Adipocyte (in vitro differentiated cells): ENCODE measurements around the gene REG4.
A peak's percentile ranks its signal among the peaks of the same experiment; 100 is the strongest.
"Not testable (repeated sequence)": the region's sequence is repeated elsewhere in the genome, so short reads cannot be mapped to it uniquely, and the experiment has no call there.

Experiments
- DNase-seq: peaks from one replicate; pipeline ENCODE4 v3.0.0-alpha.2; 2015; ENCODE audit warnings: low read depth
- H3K27me3 ChIP-seq: replicated peaks from 2 replicates; pipeline ENCODE4 v1.7.0; 2013; ENCODE audit warnings: mild to moderate bottlenecking, low read length, moderate library complexity; ENCODE audit not compliant: control insufficient read depth, insufficient read depth
- H3K36me3 ChIP-seq: 2 replicates; pipeline ENCODE4 v1.7.0; 2013; ENCODE audit warnings: low read length, mild to moderate bottlenecking, moderate library complexity; ENCODE audit not compliant: control insufficient read depth, insufficient read depth, severe bottlenecking
- H3K4me1 ChIP-seq: 2 replicates; pipeline ENCODE4 v1.7.0; 2013; ENCODE audit warnings: mild to moderate bottlenecking, low read length, moderate library complexity; ENCODE audit not compliant: control insufficient read depth, insufficient read depth
- H3K4me3 ChIP-seq: 2 replicates; pipeline ENCODE4 v1.7.0; 2013; ENCODE audit warnings: mild to moderate bottlenecking, low read length, moderate library complexity
- H3K9ac ChIP-seq: 2 replicates; pipeline ENCODE4 v1.7.0; 2013; ENCODE audit warnings: mild to moderate bottlenecking, low read length, moderate library complexity
- H3K9me3 ChIP-seq: 2 replicates; pipeline ENCODE4 v1.7.0; 2013; ENCODE audit warnings: mild to moderate bottlenecking, low read length, moderate library complexity; ENCODE audit not compliant: control insufficient read depth

Gene REG4

DNA sequence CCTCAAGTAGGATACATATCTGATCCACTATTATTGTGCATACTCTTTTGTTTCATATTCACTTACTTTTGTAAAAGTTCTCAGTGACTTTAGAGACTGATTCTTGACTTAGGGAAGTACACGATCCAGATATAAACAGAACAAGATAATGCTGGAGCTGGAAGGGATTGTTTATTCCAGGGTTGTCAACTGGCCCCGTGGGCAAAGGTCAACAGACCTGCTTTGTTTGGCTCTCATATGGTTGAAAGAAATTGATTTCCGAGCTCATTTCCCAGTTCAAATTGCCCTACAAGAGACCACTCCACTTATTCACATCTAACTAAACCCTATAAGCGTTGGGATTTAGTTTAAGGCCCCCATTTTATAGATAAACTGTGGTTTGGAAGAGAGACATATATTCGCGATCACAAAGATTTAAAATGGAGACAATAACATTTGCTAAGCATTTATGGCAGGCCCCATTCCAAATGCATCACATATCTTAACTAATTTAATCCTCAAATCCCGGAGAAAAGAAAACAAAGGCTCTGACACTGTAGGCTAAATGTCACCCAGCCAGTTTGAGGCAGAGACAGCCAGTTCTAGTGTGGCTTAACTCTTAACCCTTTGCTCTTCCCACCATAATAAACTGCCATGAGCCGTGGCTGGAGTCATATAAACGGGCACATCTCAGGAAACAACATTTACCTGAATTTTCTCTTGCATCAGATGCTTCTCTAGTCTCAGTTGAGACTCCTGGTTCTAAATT lies 20.6 kb downstream of the REG4 start:
- H3K4me3 ChIP-seq: no peak overlapping the region
- no peak for DNase-seq
- H3K36me3 ChIP-seq: no peaks in the 10 kb centered on the region
- no peak overlapping the region for H3K9ac ChIP-seq
- H3K4me1 ChIP-seq: peaks cover 32% of the 10 kb centered on the region
- H3K9me3 ChIP-seq: no peaks in the 10 kb centered on the region
- no peaks in the 10 kb centered on the region for H3K27me3 ChIP-seq

DNA sequence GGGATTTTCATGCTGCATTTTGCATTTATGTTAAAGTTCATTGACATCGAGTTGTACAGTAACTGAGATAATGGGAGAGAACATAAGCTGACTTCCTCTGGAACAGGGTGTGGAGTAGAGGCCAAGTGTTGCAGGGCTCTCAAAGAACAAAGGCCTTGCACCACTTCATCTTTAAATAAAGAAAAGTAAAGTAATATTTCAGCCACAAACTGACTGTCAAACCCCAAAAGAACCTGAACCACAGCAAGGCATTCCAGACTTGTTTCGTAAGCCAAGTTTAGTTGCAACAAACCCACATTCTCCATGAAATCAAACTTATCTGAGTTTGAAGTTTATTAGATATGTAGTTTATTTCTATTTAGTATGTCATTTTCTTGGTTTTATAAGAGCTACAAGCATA lies 23.5 kb downstream of the REG4 start:
- H3K4me1 ChIP-seq: peaks cover 59% of the 10 kb centered on the region
- no peak overlapping the region for H3K9ac ChIP-seq

DNA sequence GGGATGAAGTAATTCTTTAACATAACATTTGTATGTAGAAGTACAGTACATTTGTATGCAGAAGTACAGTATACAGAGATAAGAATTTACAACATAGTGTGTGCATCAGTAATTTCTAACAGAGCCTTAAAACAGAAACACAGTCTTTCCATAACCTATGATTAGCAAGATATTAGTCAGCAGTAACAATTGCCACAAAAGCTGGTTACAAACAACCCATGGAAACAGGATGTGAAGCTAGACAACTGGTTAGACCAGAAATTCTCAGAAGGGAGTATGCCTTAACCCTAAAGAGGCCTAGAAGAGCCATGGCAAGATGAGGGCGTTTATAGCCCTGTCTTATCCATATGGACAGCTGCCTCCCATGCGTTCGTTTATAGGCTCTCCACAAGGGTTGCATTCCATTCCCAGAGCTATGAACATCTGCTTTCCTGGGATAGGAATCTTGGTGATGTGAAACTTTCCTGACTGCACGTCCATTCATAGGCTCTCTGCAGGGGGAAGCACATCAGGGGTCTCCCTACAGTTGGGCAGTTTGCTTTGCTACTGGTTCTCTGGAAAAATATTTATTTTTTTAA lies 24.7 kb downstream of the REG4 start:
- H3K9ac ChIP-seq, H3K36me3 ChIP-seq, H3K27me3 ChIP-seq, DNase-seq, H3K9me3 ChIP-seq, H3K4me3 ChIP-seq: not testable (repeated sequence)
- H3K4me1 ChIP-seq: peaks cover 61% of the 10 kb centered on the region

More for the DNA sequence above, 23.5 kb downstream of the REG4 start:
- no peaks in the 10 kb centered on the region for H3K9me3 ChIP-seq
- H3K27me3 ChIP-seq: no peaks in the 10 kb centered on the region
- H3K36me3 ChIP-seq: no peaks in the 10 kb centered on the region
- H3K4me3 ChIP-seq: no peak overlapping the region
- peak; percentile 57 for DNase-seq

DNA sequence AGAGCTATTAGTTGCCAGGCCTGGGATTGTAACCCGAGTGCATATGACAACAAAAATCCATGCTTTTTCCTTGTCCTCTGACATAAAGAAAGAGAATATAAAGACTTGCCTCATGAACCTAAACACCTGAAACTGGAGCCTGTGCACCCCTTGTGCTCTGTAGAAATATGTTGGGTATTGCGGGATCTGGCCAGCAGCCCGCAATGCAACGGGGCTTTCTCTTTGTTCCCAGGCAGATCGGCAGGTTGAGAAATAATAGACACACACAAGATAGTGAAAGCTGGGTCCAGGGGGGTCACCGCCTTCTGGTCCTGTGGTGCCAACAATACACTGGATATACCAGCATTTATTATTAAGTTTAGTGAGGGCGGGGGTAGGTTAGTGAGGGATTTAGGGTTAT lies 25.2 kb downstream of the REG4 start:
- H3K36me3 ChIP-seq, H3K9ac ChIP-seq, H3K9me3 ChIP-seq, H3K27me3 ChIP-seq, H3K4me3 ChIP-seq, DNase-seq: not testable (repeated sequence)
- H3K4me1 ChIP-seq: peaks cover 58% of the 10 kb centered on the region

DNA sequence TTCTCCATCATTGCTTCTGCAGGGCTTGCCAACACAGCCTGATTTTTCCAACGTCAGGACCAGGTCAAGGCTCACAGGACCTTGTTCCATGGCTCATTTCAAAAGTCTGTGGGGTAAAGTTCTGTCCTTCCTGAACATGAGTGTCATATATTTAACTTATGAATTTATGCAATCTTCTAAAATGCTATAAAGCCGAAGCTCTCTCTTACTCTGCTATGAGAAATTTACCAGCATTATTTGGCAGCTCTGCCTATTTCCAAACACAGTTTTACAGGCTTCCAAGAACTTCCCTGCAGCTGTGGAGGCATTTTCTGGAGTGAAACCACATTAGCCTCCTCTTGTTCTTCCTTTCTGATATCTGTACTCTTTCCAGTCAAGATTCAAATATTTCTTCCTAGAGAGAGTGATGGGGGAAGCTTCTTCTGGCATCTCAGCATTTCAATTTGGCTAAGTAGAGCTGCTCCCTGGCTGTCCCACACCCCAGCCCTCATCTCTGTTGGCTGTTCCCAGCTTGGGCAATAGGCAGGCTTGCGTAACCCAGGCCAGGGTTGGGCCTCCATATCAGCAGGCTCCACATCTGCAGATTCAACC lies 27.0 kb downstream of the REG4 start:
- H3K27me3 ChIP-seq: no peaks in the 10 kb centered on the region
- no peaks in the 10 kb centered on the region for H3K36me3 ChIP-seq
- no peak overlapping the region for H3K9ac ChIP-seq
- peak overlapping the region; percentile 46 for H3K4me3 ChIP-seq
- peaks cover 63% of the 10 kb centered on the region for H3K4me1 ChIP-seq
- H3K9me3 ChIP-seq: no peaks in the 10 kb centered on the region
- DNase-seq: peak; percentile 88

DNA sequence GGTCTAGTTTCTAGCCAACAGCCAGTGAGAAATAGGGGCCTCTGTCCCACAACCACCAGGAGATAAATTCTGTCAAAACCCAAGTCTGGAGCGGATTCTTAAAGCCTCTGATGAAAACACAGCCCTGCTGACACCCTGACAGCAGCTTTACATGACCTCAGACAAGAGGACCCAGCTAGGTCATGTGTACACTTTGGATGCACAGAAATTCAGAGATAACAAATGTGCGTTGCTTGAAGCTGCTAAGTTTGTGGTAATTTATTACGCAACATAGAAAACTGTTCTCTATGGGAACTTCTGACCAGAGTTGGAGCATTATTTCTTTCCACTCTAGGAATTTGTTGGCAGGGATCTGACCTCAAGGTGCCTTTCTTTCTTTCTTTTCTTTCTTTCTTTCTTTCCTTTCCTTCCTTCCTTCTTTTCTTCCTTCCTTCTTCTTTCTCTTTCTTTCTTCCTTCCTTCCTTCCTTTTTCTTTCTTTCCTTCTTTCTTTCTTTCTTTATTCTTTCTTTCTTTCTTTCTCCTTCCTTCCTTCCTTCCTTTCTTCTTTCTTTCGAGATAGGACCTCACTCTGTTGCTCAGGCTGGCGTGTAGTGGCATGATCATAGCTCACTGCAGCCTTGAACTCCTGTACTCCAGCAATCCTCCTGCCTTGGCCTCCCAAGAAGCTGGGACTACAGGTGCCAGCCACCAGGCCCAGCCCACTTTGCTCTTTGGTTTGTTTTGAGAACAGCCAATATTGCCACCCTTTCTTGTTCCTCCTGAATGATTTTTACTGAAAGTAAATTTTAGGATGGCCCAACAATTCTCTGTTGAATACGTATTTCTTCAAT lies 27.7 kb downstream of the REG4 start:
- DNase-seq: peak; percentile 58
- Histone ChIP-seq H3K9ac (peak overlapping the region; percentile 52), H3K27me3 (no peaks in the 10 kb centered on the region), H3K36me3 (no peaks in the 10 kb centered on the region), H3K4me3 (peak overlapping the region; percentile 46), H3K9me3 (no peaks in the 10 kb centered on the region), H3K4me1 (peaks cover 61% of the 10 kb centered on the region)

DNA sequence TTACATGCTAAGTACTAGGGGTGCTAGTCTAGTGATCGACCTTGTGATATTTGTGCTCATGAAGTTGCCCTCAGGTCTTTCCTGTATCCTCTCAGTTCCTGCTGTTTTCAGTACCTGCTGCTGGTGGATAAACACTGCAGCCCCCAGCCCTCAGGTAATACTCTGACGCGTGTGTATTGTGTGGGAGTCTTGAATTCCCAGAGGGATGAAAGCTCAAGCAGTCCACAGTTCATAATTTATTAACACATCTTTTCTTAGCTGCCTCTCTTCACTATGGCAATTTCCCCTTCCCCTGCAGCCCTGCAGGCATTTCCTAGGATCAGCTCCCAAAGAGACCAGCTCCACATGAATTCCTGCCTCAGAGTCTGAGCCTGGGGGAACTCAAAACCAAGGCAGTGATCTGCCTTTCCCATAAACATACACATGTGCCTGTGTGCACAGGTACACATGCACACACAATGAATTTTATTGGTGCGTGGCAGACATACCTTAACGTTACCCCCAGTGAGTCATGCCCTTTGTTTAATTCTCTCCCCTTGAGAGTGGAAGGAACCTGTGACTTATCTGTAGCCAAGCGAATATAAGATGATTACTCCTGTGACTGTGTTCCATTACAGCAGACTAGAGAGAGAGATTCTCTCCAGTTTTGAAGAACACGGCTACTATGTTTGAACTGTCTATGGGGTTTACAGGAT lies 28.5 kb downstream of the REG4 start:
- Histone ChIP-seq H3K4me3 (no peak overlapping the region), H3K4me1 (peaks cover 53% of the 10 kb centered on the region), H3K27me3 (no peaks in the 10 kb centered on the region), H3K9me3 (no peaks in the 10 kb centered on the region), H3K36me3 (no peaks in the 10 kb centered on the region), H3K9ac (no peak overlapping the region)
- DNase-seq: no peak

DNA sequence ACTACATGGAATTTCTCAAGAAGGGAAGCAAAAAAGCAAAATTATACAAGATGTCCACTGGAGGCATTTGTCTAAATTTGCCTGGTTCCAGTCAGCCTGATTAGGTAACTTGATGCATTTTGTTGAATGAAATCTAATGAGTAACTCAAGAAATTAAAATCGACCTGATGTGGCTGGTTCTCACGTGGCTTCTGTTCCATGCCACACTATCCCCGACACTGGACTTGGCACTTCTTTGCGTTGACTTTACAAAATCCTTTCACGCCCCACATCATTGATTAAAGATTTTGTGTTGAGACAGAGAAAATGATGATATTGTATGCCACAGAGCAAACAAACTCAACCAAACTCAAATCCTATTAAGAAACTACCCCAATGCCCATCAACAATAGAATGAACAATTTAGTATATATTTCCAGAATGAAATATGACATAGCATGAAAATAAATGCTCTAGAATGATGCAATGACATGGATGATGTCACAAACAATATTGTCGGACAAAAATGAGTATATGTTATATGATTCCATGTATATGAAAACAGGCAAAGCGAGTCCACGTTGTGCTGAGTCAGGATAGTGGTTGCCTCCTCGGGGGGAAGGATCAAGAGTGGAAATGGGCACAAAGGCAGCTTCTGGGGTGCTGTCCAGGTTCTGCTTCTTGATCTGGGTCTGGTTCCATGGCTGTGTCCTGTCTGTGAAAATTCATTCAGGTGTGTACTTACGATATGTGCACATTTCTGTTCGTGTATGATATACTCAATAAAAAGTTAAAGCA lies 29.6 kb downstream of the REG4 start:
- H3K4me3 ChIP-seq: no peak overlapping the region
- no peak for DNase-seq
- peaks cover 47% of the 10 kb centered on the region for H3K4me1 ChIP-seq
- no peaks in the 10 kb centered on the region for H3K36me3 ChIP-seq
- H3K9ac ChIP-seq: no peak overlapping the region
- H3K27me3 ChIP-seq: no peaks in the 10 kb centered on the region
- H3K9me3 ChIP-seq: no peaks in the 10 kb centered on the region

DNA sequence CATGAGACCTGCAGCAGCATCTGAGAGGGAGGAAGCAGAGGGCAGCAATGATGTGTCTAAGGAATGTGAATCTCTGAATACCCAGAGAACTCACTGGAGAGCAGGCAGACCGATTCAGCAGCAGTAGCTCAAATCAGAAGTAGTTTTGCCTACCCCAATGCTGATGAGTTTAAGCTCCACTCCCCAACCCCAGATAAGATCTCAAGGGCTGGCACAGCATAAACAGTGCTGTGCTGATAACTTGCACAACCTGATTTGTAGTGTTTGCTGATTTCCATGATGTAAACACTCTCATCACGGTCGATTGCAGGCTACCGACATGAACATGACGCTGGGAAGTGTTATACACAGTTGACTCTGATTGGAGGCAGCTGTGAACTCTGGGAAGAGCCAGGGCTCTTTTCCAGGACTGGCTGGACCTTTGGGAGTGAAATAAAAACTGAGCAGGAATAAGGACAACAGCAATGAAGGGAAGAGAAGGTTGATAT lies 31.3 kb downstream of the REG4 start:
- Histone ChIP-seq H3K9ac (peak overlapping the region; percentile 2), H3K27me3 (no peaks in the 10 kb centered on the region), H3K4me1 (peaks cover 34% of the 10 kb centered on the region), H3K4me3 (peak overlapping the region; percentile 60), H3K9me3 (no peaks in the 10 kb centered on the region), H3K36me3 (no peaks in the 10 kb centered on the region)
- peak; percentile 60 for DNase-seq

DNA sequence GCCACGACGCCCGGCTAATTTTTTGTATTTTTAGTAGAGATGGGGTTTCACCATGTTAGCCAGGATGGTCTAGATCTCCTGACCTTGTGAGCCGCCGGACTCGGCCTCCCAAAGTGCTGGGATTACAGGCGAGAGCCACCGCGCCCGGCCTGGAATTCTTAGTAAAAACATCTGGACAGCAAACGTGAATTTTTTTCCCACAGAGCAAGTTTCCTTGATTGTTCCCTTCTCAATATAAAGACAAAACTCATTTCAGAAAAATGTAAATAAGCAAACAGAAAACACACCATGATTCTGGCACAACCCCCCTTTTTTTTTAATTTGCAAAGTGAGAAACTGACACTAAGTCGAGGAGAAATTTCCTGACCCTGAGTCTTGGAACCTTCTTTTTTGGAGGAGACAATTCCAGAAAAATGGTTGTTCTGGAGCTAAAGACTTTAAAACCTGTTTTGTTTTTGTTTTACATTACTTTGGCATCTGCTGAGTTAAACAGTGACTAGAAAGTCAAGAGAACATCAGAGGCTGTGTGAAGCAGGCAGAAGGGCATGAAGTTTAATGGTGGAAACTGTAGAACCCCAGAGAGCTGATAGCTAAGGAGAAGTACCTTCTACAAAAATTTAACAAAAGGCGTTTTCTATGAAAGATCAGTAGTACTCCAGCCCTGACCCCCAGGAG lies 32.2 kb downstream of the REG4 start:
- peak; percentile 34 for DNase-seq

More for the DNA sequence above, 32.2 kb downstream of the REG4 start:
- Histone ChIP-seq H3K4me3 (no peak overlapping the region), H3K9ac (no peak overlapping the region), H3K36me3 (no peaks in the 10 kb centered on the region), H3K9me3 (no peaks in the 10 kb centered on the region), H3K27me3 (no peaks in the 10 kb centered on the region), H3K4me1 (peaks cover 32% of the 10 kb centered on the region)
